Hepatocyte (in vitro differentiated cells): ENCODE measurements around the gene FMNL2.

Source experiments
- CTCF ChIP-seq: fragments of 200-600 bp; sonication (generic); IDR thresholded peaks from 2 replicates; pipeline ENCODE4 v1.5.1; 2016; ENCODE audit warnings: antibody characterized with exemption, mild to moderate bottlenecking; ENCODE audit not compliant: poor library complexity
- EZH2 ChIP-seq: fragments of 200-600 bp; sonication (generic); IDR thresholded peaks from 2 replicates; pipeline ENCODE4 v1.6.1; 2016; ENCODE audit warnings: antibody characterized with exemption, mild to moderate bottlenecking, borderline replicate concordance
- EZH2phosphoT487 ChIP-seq: fragments of 200-600 bp; sonication (generic); IDR thresholded peaks from one replicate; pipeline ENCODE4 v1.6.1; 2018; ENCODE audit warnings: antibody characterized with exemption, mild to moderate bottlenecking, low read depth, moderate library complexity; ENCODE audit not compliant: unreplicated experiment, severe bottlenecking

- TF ChIP-seq CTCF (no peak), EZH2 (no peak), EZH2phosphoT487 (no peak)
Observed at GRCh38 chr2:152572031-152572430, 237.1 kb downstream of the FMNL2 start.
